Activated CD4-positive, CD25-positive, alpha-beta regulatory T cell treated with anti-CD3 and anti-CD28 coated beads, Interleukin-2, amount 50 U/mL, for 24 hours (primary cell): ENCODE measurements around the gene NFATC2.
"Not testable (repeated sequence)": the region's sequence is repeated elsewhere in the genome, so short reads cannot be mapped to it uniquely, and the experiment has no call there.

ENCODE experiments used
- ATAC-seq, 2 donors: fragments of 150-1000 bp; cut with Tn5 transposase; one replicate each; pipeline ENCODE4 v1.10.0; 2021; ENCODE audit warnings: mild to moderate bottlenecking in 1 of 2, moderate library complexity in 1 of 2

NFATC2 gene

DNA sequence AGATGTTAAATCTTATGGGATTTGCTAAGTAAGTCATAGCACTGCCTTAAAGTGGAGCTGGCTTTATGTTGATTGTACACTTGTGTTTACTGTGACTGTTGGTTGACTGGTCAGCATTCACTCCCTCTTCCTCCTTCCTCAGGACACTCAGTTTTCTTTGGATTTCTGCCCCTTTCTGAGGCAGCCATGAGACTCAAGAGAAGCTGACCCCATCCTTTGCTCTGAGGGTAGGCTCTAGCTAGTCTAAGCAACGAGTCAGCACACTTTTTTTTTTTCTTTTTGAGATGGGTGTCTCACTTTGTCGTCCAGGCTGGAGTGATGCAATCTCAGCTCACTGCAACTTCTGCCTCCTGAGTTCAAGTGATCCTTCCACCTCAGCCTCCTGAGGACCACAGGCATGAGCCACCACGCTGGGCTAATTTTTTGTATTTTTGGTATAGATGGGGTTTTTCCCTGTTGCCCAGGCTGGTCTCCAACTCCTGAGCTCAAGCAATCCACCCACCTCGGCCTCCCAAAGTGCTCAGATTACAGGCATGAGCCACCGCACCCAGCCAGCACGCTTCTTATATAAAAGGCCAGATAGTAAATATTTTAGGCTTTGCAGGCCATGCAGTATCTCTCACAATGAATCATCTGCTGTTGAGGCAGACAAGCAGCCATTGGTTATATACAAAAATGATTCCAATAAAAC is 191.4 kb downstream of the NFATC2 start:
- ATAC-seq: no peak

DNA sequence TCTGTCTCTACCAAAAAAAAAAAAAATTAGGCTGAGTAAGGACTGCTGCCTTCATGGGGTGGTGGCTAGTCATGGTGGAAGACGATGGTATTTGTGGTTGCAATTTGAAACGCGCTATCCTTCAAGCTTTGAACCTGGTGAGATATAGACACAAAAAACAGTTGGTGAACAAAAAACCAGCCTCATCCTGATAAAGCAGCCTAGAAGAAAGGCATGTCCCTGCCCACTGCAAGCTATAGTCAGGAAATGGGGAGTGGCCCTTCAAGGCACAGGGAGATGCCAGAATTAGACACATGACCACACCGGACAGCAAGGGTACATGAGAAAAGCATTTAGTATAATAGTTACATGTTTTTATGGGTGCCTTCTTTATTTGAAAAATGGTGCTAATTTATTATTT is 193.6 kb downstream of the NFATC2 start:
- ATAC-seq: no peak

DNA sequence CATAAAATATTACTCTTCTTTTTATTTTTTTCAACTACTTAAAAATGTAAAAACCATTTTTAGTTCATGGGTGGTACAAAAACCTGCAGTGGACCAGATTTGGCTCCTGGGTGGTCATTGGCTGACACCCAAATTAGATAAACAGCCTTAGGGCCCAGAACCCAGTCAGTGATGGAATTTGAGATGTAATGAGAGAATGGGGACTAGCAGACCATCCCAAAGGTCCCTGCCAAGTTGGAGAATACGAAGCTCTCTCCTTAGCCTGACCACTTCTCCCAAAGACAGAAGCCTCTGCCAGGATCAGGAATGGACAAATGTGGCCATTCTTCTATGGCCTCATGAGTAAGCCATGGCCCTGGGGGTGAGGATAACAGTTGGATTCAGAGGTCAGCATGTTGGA is 194.7 kb downstream of the NFATC2 start:
- no peak for ATAC-seq

DNA sequence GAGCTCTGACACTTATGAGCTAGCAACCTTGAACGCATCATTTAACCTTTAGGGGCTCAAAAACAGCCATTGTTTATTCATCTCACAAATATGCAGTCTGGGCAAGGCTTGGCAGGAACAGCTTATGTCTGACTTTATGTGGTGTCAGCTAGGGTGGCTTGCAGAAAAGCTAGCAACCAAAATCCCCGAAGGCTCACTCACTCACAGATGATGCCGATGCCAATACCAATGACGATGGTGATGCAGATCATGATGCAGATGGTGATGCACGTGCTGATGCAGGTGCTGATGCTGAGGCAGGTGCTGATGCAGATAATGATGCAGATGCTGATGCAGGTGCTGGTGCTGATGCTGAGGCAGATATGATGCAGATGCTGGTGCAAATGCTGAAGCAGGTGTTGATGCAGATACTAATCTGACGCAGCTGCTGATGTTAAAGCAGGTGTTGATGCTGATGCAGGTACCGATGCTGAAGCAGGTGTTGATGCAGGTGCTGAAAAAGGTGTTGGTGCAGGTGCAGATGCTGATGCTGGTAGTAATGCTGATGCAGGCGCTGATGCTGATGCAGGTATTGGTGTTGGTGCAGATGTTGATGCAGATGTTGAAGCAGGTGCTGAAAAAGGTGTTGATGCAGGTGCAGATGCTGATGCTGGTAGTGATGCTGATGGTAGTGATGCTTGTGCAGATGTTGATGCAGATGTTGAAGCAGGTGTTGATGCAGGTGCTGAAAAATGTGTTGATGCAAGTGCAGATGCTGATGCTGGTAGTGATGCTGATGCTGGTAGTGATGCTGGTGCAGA is 195.6 kb downstream of the NFATC2 start:
- ATAC-seq: no peak

DNA sequence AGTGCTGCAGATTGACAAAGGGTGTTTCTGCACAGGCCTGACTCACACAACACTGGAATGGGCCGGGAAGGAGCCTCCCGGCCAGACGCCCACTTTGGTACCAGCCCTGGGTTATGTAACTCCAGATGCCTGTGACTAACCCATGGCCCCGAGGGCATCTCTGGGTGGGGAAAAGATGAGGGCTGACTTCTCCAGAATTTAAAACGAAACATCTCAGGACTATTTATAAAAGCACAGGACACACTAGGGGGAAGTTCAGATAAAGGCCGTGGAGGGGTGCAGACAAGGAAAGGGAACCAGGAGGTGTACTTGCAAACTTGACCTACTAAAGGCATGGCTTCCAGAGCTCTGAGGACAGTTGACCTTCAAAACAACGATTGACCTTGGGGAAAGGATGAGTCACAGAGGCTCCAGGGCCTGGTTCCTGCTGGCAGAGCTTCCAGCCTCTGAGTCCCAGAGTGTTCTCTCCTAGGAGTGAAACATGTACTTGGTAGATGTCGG is 196.9 kb downstream of the NFATC2 start:
- ATAC-seq: no peak

DNA sequence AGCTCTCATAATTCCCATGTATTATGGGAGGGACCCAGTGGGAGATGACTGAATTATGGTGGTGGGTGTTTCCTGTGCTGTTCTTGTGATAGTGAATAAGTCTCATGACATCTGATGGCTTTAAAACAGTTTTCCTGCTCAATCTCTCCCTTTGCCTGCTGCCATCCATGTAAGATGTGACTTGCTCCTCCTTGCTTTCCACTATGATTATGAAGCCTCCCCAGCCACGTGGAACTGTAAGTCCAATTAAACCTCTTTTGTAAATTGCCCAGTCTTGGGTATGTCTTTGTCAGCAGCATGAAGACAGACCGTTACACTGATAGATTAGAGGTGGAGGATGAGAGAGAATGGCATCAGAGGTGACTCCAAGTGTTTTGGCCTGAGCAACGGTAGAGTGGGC is 198.7 kb downstream of the NFATC2 start:
- ATAC-seq: not testable (repeated sequence)

DNA sequence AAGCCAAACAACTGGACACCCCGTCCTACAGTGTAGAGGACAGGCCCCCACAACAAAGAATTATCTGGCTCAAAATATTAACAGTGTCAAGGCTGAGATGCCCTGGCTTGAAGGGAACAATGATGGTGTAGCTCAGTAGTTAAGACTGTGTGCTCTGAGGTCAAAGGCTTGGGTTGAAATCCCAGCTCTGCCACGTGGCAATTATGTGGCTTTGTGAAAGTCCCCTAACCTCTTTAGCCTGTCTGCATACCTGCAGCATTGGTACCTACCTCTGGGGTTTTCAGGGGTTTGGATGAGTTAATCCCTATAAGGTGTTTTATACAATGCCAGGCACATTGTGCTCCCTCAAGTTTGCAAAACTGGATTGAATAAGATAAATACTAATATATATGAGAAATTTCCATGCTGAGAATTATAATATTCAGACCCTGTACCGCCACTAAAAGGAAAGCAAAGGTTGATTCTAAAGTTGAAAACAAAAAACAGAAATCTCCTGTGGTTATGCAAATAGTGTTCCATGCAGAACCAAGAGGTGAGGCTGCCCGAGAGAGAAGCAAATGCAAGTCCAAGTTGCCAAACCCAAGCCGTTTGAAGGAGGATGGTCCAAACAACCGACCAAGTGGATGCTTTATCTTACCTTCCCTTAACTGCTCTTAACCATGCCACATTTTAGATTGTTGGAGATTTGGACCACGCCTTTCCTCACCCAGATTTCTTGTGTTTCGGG is 199.8 kb downstream of the NFATC2 start:
- ATAC-seq: no peak

DNA sequence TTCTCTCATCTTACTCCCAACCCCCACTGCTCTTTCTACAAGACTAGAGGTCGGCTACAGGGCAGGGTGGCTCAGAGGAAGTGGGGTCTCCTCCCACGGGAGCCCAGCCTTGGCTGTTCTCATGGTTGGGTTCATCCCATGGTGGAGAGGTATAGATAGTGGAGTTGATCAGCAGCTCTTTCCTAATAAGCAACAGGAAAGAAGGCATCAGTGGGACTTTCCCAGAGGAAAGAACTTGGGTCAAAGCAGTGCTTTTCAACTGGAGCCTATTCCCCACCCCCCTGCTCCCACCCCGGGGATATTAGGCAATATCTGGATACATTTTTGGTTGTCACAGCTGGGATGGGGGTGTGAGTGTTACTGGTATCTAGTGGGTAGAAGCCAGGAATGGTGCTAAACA is 200.9 kb downstream of the NFATC2 start:
- no peak for ATAC-seq

DNA sequence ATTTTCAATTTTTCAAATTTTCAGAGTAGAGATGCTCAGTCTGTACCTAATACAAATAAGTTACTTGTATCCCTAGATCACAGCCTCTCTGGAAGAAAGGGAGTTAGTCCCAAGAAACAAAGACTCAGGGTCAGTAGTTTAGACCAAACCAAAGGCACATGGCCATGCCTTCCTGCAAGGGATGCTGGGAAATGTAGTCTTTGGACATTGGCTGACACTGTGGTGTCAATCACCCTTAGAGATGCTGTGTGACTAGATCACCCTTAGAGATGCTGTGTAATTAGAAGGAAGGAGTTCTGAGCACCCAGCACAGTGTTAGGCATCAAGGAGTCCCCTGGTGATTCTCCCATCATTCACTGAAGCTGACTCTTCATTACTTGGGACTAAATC is 202.1 kb downstream of the NFATC2 start:
- no peak for ATAC-seq

DNA sequence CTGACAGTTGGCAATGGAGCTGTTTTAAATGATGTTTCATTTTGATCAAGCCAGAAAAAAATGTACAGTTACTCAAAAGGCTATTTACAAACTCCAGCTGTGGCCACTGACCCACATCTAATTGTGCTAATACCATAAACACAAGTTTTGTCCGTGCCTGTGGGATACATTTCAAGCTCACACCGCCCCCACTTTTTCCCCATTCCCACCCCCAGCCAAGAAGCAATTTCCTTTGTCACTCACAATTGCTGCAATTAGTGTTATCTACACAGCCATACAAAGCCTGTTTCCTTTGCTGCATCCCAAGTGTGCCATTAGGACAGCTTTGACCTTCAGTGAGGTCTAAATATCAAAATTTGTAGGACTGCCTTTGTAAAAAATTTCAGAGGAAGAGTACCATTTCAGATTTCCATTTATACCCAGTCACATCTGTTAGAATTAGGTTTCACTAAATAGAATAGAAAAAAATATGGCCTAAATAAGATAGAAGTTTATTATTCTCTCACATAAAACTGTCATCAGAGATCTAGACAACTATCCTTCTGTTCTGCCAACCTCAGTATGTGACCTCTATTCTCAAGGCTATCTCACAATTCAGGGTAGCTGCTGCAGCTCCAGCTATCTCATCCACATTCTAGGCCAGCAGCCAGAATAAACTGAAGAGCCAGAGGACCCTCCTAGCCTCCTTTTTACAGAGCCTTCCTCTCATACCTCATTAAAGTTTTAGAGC is 202.6 kb downstream of the NFATC2 start:
- ATAC-seq: no peak

DNA sequence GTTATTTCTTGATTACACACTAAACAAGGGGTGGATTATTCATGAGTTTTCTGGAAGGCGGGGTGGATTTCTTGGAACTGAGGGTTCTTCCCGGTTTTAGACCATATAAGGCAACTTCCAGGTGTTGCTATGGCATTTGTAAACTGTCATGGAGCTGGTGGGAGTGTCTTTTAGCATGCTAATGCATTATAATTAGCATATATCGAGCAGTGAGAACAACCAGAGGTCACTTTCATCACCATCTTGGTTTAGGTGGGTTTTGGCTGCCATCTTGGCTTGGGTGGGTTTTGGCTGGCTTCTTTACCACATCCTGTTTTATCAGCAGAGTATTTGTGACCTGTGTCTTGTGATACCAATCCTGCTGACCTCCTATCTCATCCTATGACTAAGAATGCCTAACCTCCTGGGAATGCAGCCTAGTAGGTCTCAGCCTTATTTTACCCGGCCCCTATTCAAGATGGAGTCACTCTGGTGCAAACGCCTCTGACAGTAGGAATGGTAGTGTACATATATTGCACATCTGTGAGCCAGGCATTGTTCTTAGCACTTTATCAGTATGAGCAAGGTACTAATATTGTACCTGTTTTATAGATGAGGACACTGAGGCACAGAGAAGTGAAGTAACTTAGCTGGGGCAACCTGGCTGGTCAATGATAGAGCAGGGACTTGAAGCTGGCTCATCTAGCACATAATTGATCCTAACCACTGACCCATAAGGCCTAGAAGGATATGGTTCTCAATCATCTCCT is 203.7 kb downstream of the NFATC2 start:
- ATAC-seq: no peak

DNA sequence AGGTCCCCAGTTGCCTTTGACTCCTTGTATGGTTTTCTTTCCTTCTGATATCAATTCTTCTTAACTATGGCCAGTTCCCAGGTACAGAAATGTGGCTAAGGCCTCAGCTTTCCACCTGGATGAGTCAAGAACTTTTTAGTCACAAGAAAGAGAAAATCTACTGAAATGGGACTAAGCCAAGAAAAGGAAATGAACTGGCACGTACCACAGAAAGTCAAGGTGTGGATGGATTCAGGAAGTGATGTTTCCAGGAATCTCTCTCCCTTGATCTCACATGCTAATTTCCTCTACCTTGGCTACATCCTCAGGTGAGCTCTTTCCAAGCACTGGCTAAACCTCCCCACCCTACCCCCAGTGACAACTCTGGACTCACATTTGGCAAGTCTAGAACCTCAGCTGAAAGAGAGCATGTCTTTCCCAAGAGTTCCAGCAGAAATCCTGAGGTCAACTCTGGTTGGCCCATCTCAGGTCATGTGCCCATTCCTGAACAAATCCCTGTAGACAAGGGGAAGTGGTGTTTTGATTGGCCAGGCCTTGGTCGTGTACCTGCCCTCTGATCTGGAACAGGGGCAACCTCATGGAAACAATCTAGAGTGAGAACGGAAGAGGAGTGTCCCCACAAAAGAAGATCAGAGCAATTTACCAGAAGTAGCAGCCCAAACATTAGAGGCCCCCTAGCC is 205.3 kb downstream of the NFATC2 start:
- ATAC-seq: no peak
